Heart left ventricle (tissue), 13 donors: ENCODE measurements around the gene ERP29.

Source experiments
- CTCF ChIP-seq, 12 donors: fragments of 200-600 bp; sonication (generic) in 4 of 12; IDR thresholded peaks; one replicate each; pipeline versions ENCODE4 v1.5.0 to v1.8.0; 2018 to 2022; ENCODE audit warnings: antibody characterized with exemption in 12 of 12, mild to moderate bottlenecking in 5 of 12
- POLR2A ChIP-seq, 2 donors: fragments of 450-650 bp; IDR thresholded peaks; one replicate each; pipeline ENCODE4 v1.6.1; 2017; ENCODE audit warnings: antibody characterized with exemption in 2 of 2, mild to moderate bottlenecking in 2 of 2, moderate library complexity in 2 of 2
- donor health status: ischemic (EF 13 %, LVEDD 7.1; RV severe dilation, severe dysfunction).
- donor health status: DM: no; HTN: yes; CAD: no.
- donor health status: DM: no; HTN: no; CAD: no.
- donor health status: ischemic (EF 25% LVEDD 6.9; RV normal size, moderate dysfunction).
- donor health status: ischemic (EF 25% LVEDD 5.7; RV mildly dilated, moderate dysfunction).
- donor health status: ischemic (EF 35%, LVEDD 5.7; RV mildly dilated, moderate dysfunction).
- donor health status: nonischemic (EF 11% LVEDD 7.7; RV severe dilation, severe dysfunction).
- donor health status: DM: yes; HTN: yes; CAD: no.
- donor health status: PGD.
- donor health status: ischemic (EF 29% LVEDD 5.4; RV normal size, mild dysfunction).
- donor health status: nonischemic (EF 23%, LVEDD 6.1; RV moderate dilation, normal function).

DNA sequence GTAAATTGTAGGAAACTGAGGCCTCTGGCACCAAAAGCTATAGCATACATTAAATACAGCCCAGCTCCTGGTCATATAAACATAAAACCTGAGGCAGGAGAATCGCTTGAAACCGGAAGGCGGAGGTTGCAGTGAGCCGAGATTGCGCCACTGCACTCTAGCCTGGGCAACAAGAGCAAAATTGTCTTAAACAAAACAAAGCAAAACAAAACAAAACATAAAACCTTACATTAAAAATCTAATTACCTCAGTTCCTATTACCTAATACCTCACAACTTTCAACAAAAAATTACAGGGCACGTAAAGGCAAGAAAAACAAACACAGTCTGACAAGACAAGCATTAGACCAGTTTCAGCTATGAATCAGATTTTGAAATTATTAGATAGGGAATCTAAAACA, 36.9 kb upstream of the ERP29 start:
- no peak for TF ChIP-seq POLR2A (IDR thresholded peaks at IDR 0.05)
- TF ChIP-seq CTCF (IDR thresholded peaks at IDR 0.05), result no peak
